ENCODE data around the gene RAD51B. TPM values are rescaled to one million over a fixed set of nuclear protein-coding genes. Genes with fewer than 3 reads are reported as not detected.

Gene RAD51B
- total RNA-seq, 1 experiment from 2014 or later, result 16.7 TPM

DNA sequence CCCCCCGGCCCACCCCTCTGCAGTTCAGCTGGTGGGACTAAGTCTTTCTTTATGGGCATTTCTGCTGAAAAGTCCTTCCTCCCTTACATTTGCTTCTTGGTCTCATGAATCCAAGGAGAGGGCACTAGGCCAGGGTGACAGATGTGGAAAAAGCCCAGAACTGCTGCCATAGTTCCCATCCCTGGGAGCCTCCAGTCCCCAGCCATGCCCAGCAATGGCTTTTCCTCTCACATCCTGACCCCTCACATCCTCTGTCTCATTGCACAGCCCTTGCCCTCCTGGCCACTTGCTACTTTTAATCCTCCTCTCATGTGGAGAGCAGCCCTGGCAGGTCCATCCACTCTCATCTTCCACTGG is 850.8 kb downstream of the RAD51B start:
- no peaks in the 10 kb centered on the region for H4K20me1 ChIP-seq (ENCODE audit: control insufficient read depth, insufficient read depth, insufficient read length)
- H3K23me2 ChIP-seq (ENCODE audit: insufficient read length, low read depth, low read length, poor library complexity, severe bottlenecking), result no peaks in the 10 kb centered on the region
- H2AK5ac ChIP-seq (ENCODE audit: insufficient read length, low read length), result no peak overlapping the region
- H3K9me3 ChIP-seq (ENCODE audit: control insufficient read depth, low read depth, low read length), result no peaks in the 10 kb centered on the region
- DNase-seq, result no peak
- H3K27ac ChIP-seq (ENCODE audit: insufficient read length, low read depth, low read length), result no peak overlapping the region
- H2BK120ac ChIP-seq (ENCODE audit: low read depth, low read length, poor library complexity, severe bottlenecking), result no peak overlapping the region
- no peak overlapping the region for H3K23ac ChIP-seq (ENCODE audit: insufficient read length, low read depth, low read length)
- Mint-ChIP-seq H3K9me3 (peaks cover 0 to 4% of the 10 kb centered on the region in 2 experiments; a peak in 1 of 5 replicates), H3K4me1 (peaks cover 2 to 4% of the 10 kb centered on the region in 2 experiments; a peak in 2 of 4 replicates), H3K27ac (peak overlapping the region in 1 of 3 experiments; percentile 32; a peak in 1 of 7 replicates), H3K27me3 (ENCODE audit: low read depth) (peaks cover 3% of the 10 kb centered on the region), H3K36me3 (ENCODE audit: insufficient read depth in 1 of 3, low read depth in 3 of 3) (no peaks in the 10 kb centered on the region), H3K4me3 (no peak overlapping the region)
- no peak overlapping the region for H2BK15ac ChIP-seq (ENCODE audit: low read depth, low read length)
- H3K4ac ChIP-seq (ENCODE audit: low read depth, low read length), result no peak overlapping the region
- H3T11ph ChIP-seq (ENCODE audit: low read length), result no peak overlapping the region
- no peak overlapping the region for H3K14ac ChIP-seq (ENCODE audit: insufficient read depth, low read length)
- no peak overlapping the region for H2AFZ ChIP-seq (ENCODE audit: low read length)
- no peak overlapping the region for H4K5ac ChIP-seq (ENCODE audit: insufficient read length, low read depth, low read length)
- H4K91ac ChIP-seq (ENCODE audit: insufficient read length, low read depth, low read length), result no peak overlapping the region
- no peak overlapping the region for H3K9ac ChIP-seq (ENCODE audit: extremely low read depth, insufficient read length, low read length)
- H3K4me1 ChIP-seq (ENCODE audit: insufficient read depth, low read length), result no peaks in the 10 kb centered on the region
- no peaks in the 10 kb centered on the region for H3K79me2 ChIP-seq (ENCODE audit: insufficient read depth, low read length)
- no CpG with 5 or more reads among the region's 1 CpG for WGBS (ENCODE audit: extremely low coverage, insufficient read length, low lambda C conversion rate)
- H2BK5ac ChIP-seq (ENCODE audit: insufficient read length, low read length), result no peak overlapping the region
- H3K18ac ChIP-seq (ENCODE audit: insufficient read length, low read depth, low read length), result no peak overlapping the region
- no peaks in the 10 kb centered on the region for H3K79me1 ChIP-seq (ENCODE audit: insufficient read depth, low read depth, low read length, poor library complexity, severe bottlenecking)
- H3K27me3 ChIP-seq (ENCODE audit: insufficient read depth, low read length), result no peaks in the 10 kb centered on the region
- H3K4me2 ChIP-seq (ENCODE audit: insufficient read depth, insufficient read length, low read length), result no peak overlapping the region
- H4K8ac ChIP-seq (replicated peaks; ENCODE audit: insufficient read length, low read depth, low read length), result no peak overlapping the region
- TF ChIP-seq, protein P1, sequence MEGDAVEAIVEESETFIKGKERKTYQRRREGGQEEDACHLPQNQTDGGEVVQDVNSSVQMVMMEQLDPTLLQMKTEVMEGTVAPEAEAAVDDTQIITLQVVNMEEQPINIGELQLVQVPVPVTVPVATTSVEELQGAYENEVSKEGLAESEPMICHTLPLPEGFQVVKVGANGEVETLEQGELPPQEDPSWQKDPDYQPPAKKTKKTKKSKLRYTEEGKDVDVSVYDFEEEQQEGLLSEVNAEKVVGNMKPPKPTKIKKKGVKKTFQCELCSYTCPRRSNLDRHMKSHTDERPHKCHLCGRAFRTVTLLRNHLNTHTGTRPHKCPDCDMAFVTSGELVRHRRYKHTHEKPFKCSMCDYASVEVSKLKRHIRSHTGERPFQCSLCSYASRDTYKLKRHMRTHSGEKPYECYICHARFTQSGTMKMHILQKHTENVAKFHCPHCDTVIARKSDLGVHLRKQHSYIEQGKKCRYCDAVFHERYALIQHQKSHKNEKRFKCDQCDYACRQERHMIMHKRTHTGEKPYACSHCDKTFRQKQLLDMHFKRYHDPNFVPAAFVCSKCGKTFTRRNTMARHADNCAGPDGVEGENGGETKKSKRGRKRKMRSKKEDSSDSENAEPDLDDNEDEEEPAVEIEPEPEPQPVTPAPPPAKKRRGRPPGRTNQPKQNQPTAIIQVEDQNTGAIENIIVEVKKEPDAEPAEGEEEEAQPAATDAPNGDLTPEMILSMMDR (conservative IDR thresholded peaks at IDR 0.05), result no peak
- H3K56ac ChIP-seq (ENCODE audit: insufficient read length, low read depth, low read length), result no peak overlapping the region
- no peak overlapping the region for H2BK12ac ChIP-seq (ENCODE audit: insufficient read length, low read depth, low read length)
- no peak overlapping the region for H2BK20ac ChIP-seq (ENCODE audit: low read depth, low read length, poor library complexity, severe bottlenecking)
